Measurements from ENCODE around the gene INPP4A.

DNA sequence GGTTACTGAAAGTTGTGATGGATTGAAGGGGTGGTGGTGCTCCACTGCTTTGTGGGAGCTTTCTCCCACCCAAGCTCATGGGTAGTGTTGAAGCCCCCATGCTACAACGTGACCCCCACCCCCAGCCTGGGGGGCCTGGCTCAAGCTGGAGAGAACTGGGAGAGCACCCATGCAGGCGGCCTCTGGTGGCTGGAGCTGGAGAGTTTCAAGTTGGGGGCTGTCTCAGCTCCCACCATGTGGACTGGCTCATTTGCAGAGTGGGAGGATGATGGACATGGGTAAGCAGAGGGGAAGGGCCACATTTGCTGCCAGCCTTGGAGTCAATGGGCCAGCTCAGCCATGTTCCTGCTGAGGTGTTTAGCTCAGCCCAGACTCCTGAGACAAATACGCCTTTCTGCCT, 62.8 kb downstream of the INPP4A start:
- no peak for TF ChIP-seq CEBPB (IDR thresholded peaks at IDR 0.05; ENCODE audit: borderline replicate concordance in 1 of 2, low read depth in 2 of 2, low read length in 2 of 2)
- TF ChIP-seq ZZZ3 (IDR thresholded peaks at IDR 0.05; ENCODE audit: control insufficient read depth, insufficient read length, low read depth), result no peak
- TF ChIP-seq STAT1 (conservative IDR thresholded peaks at IDR 0.05), result no peak
- no peak for TF ChIP-seq EZH2 (IDR thresholded peaks at IDR 0.05; ENCODE audit: borderline replicate concordance, control insufficient read depth, low read depth, low read length)
- no peak for TF ChIP-seq POLR2A (IDR thresholded peaks at IDR 0.05; ENCODE audit: low read depth, low read length)
- no peak for TF ChIP-seq SREBF2 (IDR thresholded peaks at IDR 0.05; ENCODE audit: low read length)
- TF ChIP-seq TAF1 (IDR thresholded peaks at IDR 0.05; ENCODE audit: borderline replicate concordance, low read depth, low read length), result no peak
- TF ChIP-seq PBX3 (IDR thresholded peaks at IDR 0.05; ENCODE audit: insufficient replicate concordance, low read depth, low read length), result no peak
- TF ChIP-seq, protein P1, sequence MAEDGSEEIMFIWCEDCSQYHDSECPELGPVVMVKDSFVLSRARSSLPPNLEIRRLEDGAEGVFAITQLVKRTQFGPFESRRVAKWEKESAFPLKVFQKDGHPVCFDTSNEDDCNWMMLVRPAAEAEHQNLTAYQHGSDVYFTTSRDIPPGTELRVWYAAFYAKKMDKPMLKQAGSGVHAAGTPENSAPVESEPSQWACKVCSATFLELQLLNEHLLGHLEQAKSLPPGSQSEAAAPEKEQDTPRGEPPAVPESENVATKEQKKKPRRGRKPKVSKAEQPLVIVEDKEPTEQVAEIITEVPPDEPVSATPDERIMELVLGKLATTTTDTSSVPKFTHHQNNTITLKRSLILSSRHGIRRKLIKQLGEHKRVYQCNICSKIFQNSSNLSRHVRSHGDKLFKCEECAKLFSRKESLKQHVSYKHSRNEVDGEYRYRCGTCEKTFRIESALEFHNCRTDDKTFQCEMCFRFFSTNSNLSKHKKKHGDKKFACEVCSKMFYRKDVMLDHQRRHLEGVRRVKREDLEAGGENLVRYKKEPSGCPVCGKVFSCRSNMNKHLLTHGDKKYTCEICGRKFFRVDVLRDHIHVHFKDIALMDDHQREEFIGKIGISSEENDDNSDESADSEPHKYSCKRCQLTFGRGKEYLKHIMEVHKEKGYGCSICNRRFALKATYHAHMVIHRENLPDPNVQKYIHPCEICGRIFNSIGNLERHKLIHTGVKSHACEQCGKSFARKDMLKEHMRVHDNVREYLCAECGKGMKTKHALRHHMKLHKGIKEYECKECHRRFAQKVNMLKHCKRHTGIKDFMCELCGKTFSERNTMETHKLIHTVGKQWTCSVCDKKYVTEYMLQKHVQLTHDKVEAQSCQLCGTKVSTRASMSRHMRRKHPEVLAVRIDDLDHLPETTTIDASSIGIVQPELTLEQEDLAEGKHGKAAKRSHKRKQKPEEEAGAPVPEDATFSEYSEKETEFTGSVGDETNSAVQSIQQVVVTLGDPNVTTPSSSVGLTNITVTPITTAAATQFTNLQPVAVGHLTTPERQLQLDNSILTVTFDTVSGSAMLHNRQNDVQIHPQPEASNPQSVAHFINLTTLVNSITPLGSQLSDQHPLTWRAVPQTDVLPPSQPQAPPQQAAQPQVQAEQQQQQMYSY (CRISPR knock-in tag; IDR thresholded peaks at IDR 0.05), result no peak
- TF ChIP-seq IKZF1 (conservative IDR thresholded peaks at IDR 0.05), result no peak

Data from GM12878 (cell line).